Measurements from ENCODE around the gene ASF1B. TPM values are rescaled to one million over a fixed set of nuclear protein-coding genes. Genes with fewer than 3 reads are reported as not detected.

ASF1B gene
- total RNA-seq, 6 donors from 2014 or later, result 1.2 to 4.9 (median 3.0) TPM

GRCh38 chr19:14119146-14119545 is 17.2 kb downstream of the ASF1B start:
- DNase-seq (no peak), ATAC-seq (ENCODE audit: low FRiP score in 2 of 2) (no peak)
- Histone ChIP-seq H3K27me3 (no peaks in the 10 kb centered on the region), H3K27ac (peak overlapping the region; percentile 95 to 98 (median 98)), H3K36me3 (no peaks in the 10 kb centered on the region), H3K4me3 (peak overlapping the region in 3 of 4 donors; percentile 88 to 97 (median 92)), H3K4me1 (peaks cover 41 to 50% (median 45%) of the 10 kb centered on the region in 4 donors), H3K9me3 (no peaks in the 10 kb centered on the region)
- 52 to 53% methylated on average over 3 of the region's 3 CpGs for WGBS, 2 donors
- TF ChIP-seq EP300 (IDR thresholded peaks at IDR 0.05) (no peak), CTCF (IDR thresholded peaks at IDR 0.05) (no peak), POLR2A (IDR thresholded peaks at IDR 0.05) (no peak), POLR2AphosphoS5 (IDR thresholded peaks at IDR 0.05) (no peak)

GRCh38 chr19:14118165-14119051 is 18.0 kb downstream of the ASF1B start:
- ATAC-seq (ENCODE audit: low FRiP score in 2 of 2) (peak; percentile 64 to 70), DNase-seq (peak in 1 of 2 donors; percentile 96)
- Histone ChIP-seq H3K4me1 (peaks cover 48 to 56% (median 50%) of the 10 kb centered on the region in 4 donors), H3K9me3 (no peaks in the 10 kb centered on the region), H3K36me3 (no peaks in the 10 kb centered on the region), H3K27ac (peak overlapping the region; percentile 95 to 98 (median 98)), H3K27me3 (no peaks in the 10 kb centered on the region), H3K4me3 (peak overlapping the region; percentile 54 to 97 (median 90))
- TF ChIP-seq EP300 (IDR thresholded peaks at IDR 0.05), result peak in 1 of 4 donors; percentile 60
- TF ChIP-seq CTCF (IDR thresholded peaks at IDR 0.05), result peak in 3 of 6 experiments; percentile 4 to 33 (median 17)
- peak in 3 of 4 donors; percentile 55 to 82 (median 79) for TF ChIP-seq POLR2A (IDR thresholded peaks at IDR 0.05)
- peak; percentile 83 to 91 for TF ChIP-seq POLR2AphosphoS5 (IDR thresholded peaks at IDR 0.05)
- WGBS, 2 donors, result 4 to 5% methylated on average over 18 to 21 of the region's 61 CpGs

GRCh38 chr19:14117668-14118164 is 18.7 kb downstream of the ASF1B start, which contains the start of gene PRKACA:
TSS of gene PRKACA (minus strand) at chr19:14117762. CDS start at chr19:14117547, 215 bp downstream.
- Histone ChIP-seq H3K9me3 (no peaks in the 10 kb centered on the region), H3K4me3 (peak within 1 kb of the TSS; percentile 88 to 97 (median 94)), H3K36me3 (no peaks in the 10 kb centered on the region), H3K27me3 (no peaks in the 10 kb centered on the region), H3K4me1 (peaks cover 55 to 63% (median 57%) of the 10 kb centered on the region in 4 donors), H3K27ac (peak within 1 kb of the TSS; percentile 95 to 98 (median 98))
- no CpG with 5 or more reads among the region's 67 CpGs for WGBS, 2 donors
- ATAC-seq (ENCODE audit: low FRiP score in 2 of 2), result peak; percentile 97
- DNase-seq, result peak; percentile 99 to 100
- TF ChIP-seq POLR2AphosphoS5 (IDR thresholded peaks at IDR 0.05) (peak in 1 of 2 donors; percentile 72), EP300 (IDR thresholded peaks at IDR 0.05) (no peak), POLR2A (IDR thresholded peaks at IDR 0.05) (peak in 1 of 4 donors; percentile 43)

GRCh38 chr19:14116918-14117578 is 19.3 kb downstream of the ASF1B start:
- WGBS, 2 donors, result 0 to 3% methylated on average over 9 to 17 of the region's 33 CpGs
- H3K27me3 ChIP-seq, result no peaks in the 10 kb centered on the region
- peak overlapping the region; percentile 88 to 97 (median 94) for H3K4me3 ChIP-seq
- peak overlapping the region; percentile 71 to 98 (median 90) for H3K27ac ChIP-seq
- H3K4me1 ChIP-seq, result peaks cover 62 to 70% (median 64%) of the 10 kb centered on the region in 4 donors
- H3K36me3 ChIP-seq, result no peaks in the 10 kb centered on the region
- TF ChIP-seq POLR2A (IDR thresholded peaks at IDR 0.05) (no peak), CTCF (IDR thresholded peaks at IDR 0.05) (no peak), EP300 (IDR thresholded peaks at IDR 0.05) (no peak), POLR2AphosphoS5 (IDR thresholded peaks at IDR 0.05) (no peak)
- H3K9me3 ChIP-seq, result no peaks in the 10 kb centered on the region
- no peak for ATAC-seq (ENCODE audit: low FRiP score in 2 of 2)
- peak in 1 of 2 donors; percentile 33 for DNase-seq

Data from upper lobe of left lung (tissue), 6 donors.